WTC11 (cell line): ENCODE results near the gene NEDD4L. TPM values are rescaled to one million over a fixed set of nuclear protein-coding genes. Genes with fewer than 3 reads are reported as not detected.
A peak's percentile ranks its signal among the peaks of the same experiment; 100 is the strongest.

Experiments
- ATAC-seq: fragments of 200-7000 bp; cut with Tn5 transposase; 2 replicates; pipeline ENCODE4 v1.10.0; 2021; ENCODE audit warnings: mild to moderate bottlenecking, moderate library complexity
- CTCF ChIA-PET: fragments of 300-600 bp; sonication (Branson Sonifier 250); formaldehyde crosslinking; loops from one replicate; lab custom pipeline; 2021; ENCODE audit warnings: antibody characterized with exemption; lab: Charles Lee
- POLR2A ChIA-PET: fragments of 350-600 bp; sonication (Branson Sonifier 250); formaldehyde crosslinking; loops from one replicate; lab custom pipeline; 2021; ENCODE audit warnings: antibody characterized with exemption; lab: Charles Lee
- DNase-seq: peaks from one replicate; pipeline ENCODE4 v3.0.0; 2021; ENCODE audit warnings: low spot score
- H3K27ac Mint-ChIP-seq: 2 replicates; pipeline ENCODE4 v1.8.0; 2021; ENCODE audit warnings: mixed read lengths
- H3K27me3 Mint-ChIP-seq: 2 replicates; pipeline ENCODE4 v1.8.0; 2021; ENCODE audit warnings: low read depth, mild to moderate bottlenecking, moderate library complexity, mixed read lengths
- H3K36me3 Mint-ChIP-seq: 2 replicates; pipeline ENCODE4 v1.8.0; 2021; ENCODE audit warnings: mixed read lengths
- H3K4me1 Mint-ChIP-seq: 2 replicates; pipeline ENCODE4 v1.8.0; 2022; ENCODE audit warnings: mixed read lengths
- H3K4me3 Mint-ChIP-seq: 2 replicates; pipeline ENCODE4 v1.8.0; 2021; ENCODE audit warnings: mild to moderate bottlenecking, moderate library complexity, mixed read lengths
- H3K9me3 Mint-ChIP-seq: 2 replicates; pipeline ENCODE4 v1.8.0; 2021; ENCODE audit warnings: mixed read lengths
- AFF4 ChIP-seq: sonication (generic); formaldehyde crosslinking; IDR thresholded peaks from 2 replicates; pipeline ENCODE4 v1.8.1; 2023; ENCODE audit warnings: mild to moderate bottlenecking, missing genetic modification reagents, borderline replicate concordance
- E2F1 ChIP-seq: sonication (generic); formaldehyde crosslinking; IDR thresholded peaks from 2 replicates; pipeline ENCODE4 v1.8.0; 2022; ENCODE audit warnings: mild to moderate bottlenecking, missing genetic modification reagents
- ELF4 ChIP-seq: sonication (generic); formaldehyde crosslinking; IDR thresholded peaks from 2 replicates; pipeline ENCODE4 v1.8.1; 2022; ENCODE audit warnings: low read depth, mild to moderate bottlenecking, moderate library complexity, missing genetic modification reagents
- IRF1 ChIP-seq: sonication (generic); formaldehyde crosslinking; IDR thresholded peaks from 2 replicates; pipeline ENCODE4 v1.8.0; 2023; ENCODE audit warnings: missing genetic modification reagents
- JAZF1 ChIP-seq: fragments of 250-450 bp; sonication (Bioruptor Pico); IDR thresholded peaks from 2 replicates; pipeline ENCODE4 v1.9.0; 2021; ENCODE audit warnings: moderate library complexity, mild to moderate bottlenecking, inconsistent platforms
- SP1 ChIP-seq: sonication (generic); formaldehyde crosslinking; conservative IDR thresholded peaks from 2 replicates; pipeline ENCODE4 v1.8.1; 2022; ENCODE audit warnings: missing genetic modification reagents
- TEAD1 ChIP-seq: sonication (generic); formaldehyde crosslinking; IDR thresholded peaks from 2 replicates; pipeline ENCODE4 v1.8.0; 2022; ENCODE audit warnings: mild to moderate bottlenecking, missing genetic modification reagents
- TP53 ChIP-seq: sonication (generic); formaldehyde crosslinking; IDR thresholded peaks from 2 replicates; pipeline ENCODE4 v1.8.1; 2023; ENCODE audit warnings: mild to moderate bottlenecking, missing genetic modification reagents
- ZBTB21 ChIP-seq: sonication (generic); formaldehyde crosslinking; IDR thresholded peaks from 2 replicates; pipeline ENCODE4 v1.8.1; 2023; ENCODE audit warnings: mild to moderate bottlenecking, missing genetic modification reagents, borderline replicate concordance
- ZNF425 ChIP-seq: fragments of 250-450 bp; sonication (Bioruptor Pico); conservative IDR thresholded peaks from 2 replicates; pipeline ENCODE4 v1.9.0; 2021; ENCODE audit warnings: mild to moderate bottlenecking
- ZNF671 ChIP-seq: fragments of 250-450 bp; sonication (Bioruptor Pico); IDR thresholded peaks from 2 replicates; pipeline ENCODE4 v1.8.0; 2021; ENCODE audit warnings: mild to moderate bottlenecking
- total RNA-seq: library from RNA; stranded (reverse); gene quantifications from 3 replicates; pipeline ENCODE4 v1.2.3, GENCODE V29; 2021

Gene NEDD4L
- total RNA-seq, 1 experiment from 2014 or later: 88.0 TPM

GRCh38 chr18:58256316-58257080 is 212.5 kb downstream of the NEDD4L start:
- no peaks in the 10 kb centered on the region for H3K36me3 Mint-ChIP-seq
- ChIA-PET CTCF (interaction anchor here (0.5 to 1.0 kb wide), 2 partner anchors 20 to 136 kb away, joined by 3 read pairs; no protein-coding TSS in a partner anchor), POLR2A (no interaction called here)
- peaks cover 79% of the 10 kb centered on the region for H3K4me1 Mint-ChIP-seq
- DNase-seq: no peak
- H3K4me3 Mint-ChIP-seq: no peak overlapping the region
- peak overlapping the region; percentile 89 for H3K27ac Mint-ChIP-seq
- TF ChIP-seq AFF4 (no peak), SP1 (CRISPR knock-in tag) (no peak), TP53 (CRISPR knock-in tag) (no peak), ZNF671 (no peak)
- TF ChIP-seq, all 79 proteins: peak for 0
- Mint-ChIP-seq H3K9me3 (no peaks in the 10 kb centered on the region), H3K27me3 (no peaks in the 10 kb centered on the region)
- no peak for ATAC-seq

GRCh38 chr18:58257461-58257860 is 213.4 kb downstream of the NEDD4L start:
- no peaks in the 10 kb centered on the region for H3K27me3 Mint-ChIP-seq
- ChIA-PET POLR2A (no interaction called here), CTCF (no interaction called here)
- no peak overlapping the region for H3K4me3 Mint-ChIP-seq
- no peaks in the 10 kb centered on the region for H3K36me3 Mint-ChIP-seq
- DNase-seq (no peak), ATAC-seq (no peak)
- H3K27ac Mint-ChIP-seq: peak overlapping the region; percentile 27
- TF ChIP-seq E2F1 (no peak), IRF1 (no peak)
- H3K9me3 Mint-ChIP-seq: no peaks in the 10 kb centered on the region
- H3K4me1 Mint-ChIP-seq: peaks cover 76% of the 10 kb centered on the region

- H3K27ac Mint-ChIP-seq: no peak overlapping the region
- no peaks in the 10 kb centered on the region for H3K27me3 Mint-ChIP-seq
- no peak overlapping the region for H3K4me3 Mint-ChIP-seq
- DNase-seq (no peak), ATAC-seq (no peak)
- H3K36me3 Mint-ChIP-seq: no peaks in the 10 kb centered on the region
- peaks cover 79% of the 10 kb centered on the region for H3K4me1 Mint-ChIP-seq
- H3K9me3 Mint-ChIP-seq: no peaks in the 10 kb centered on the region
- ChIA-PET CTCF (interaction anchor here (0.7 kb wide), 1 partner anchor 63 kb away, joined by 3 read pairs; no protein-coding TSS in a partner anchor), POLR2A (no interaction called here)
- no peak for TF ChIP-seq JAZF1
- no peak for TF ChIP-seq TEAD1 (CRISPR knock-in tag)
- TF ChIP-seq ZBTB21: no peak
- TF ChIP-seq ELF4 (CRISPR knock-in tag): no peak
- TF ChIP-seq IRF1: no peak
- no peak for TF ChIP-seq ZNF425 (CRISPR knock-in tag)
These were observed 214.8 kb downstream of the NEDD4L start for GRCh38 chr18:58258692-58259342.
